RWPE2 (cell line): ENCODE results near the gene KL.

ENCODE experiments used
- ATAC-seq: fragments of 200-7000 bp; cut with Tn5 transposase; 3 replicates; pipeline ENCODE4 v1.9.1; 2021; ENCODE audit warnings: low read depth
- DNase-seq: peaks from one replicate; pipeline ENCODE4 v3.0.0-alpha.2; 2020; ENCODE audit warnings: low spot score
- H3K27ac ChIP-seq: fragments of 450-650 bp; 2 replicates; pipeline ENCODE4 v1.5.1; 2017; ENCODE audit warnings: mild to moderate bottlenecking; ENCODE audit not compliant: poor library complexity, severe bottlenecking
- H3K27me3 ChIP-seq: fragments of 250-450 bp; sonication (Bioruptor Pico); 2 replicates; pipeline ENCODE4 v1.5.1; 2021; ENCODE audit warnings: mild to moderate bottlenecking, moderate library complexity; ENCODE audit not compliant: insufficient read depth, poor library complexity, severe bottlenecking
- H3K36me3 ChIP-seq: fragments of 250-450 bp; sonication (Bioruptor Pico); 2 replicates; pipeline ENCODE4 v1.5.1; 2020; ENCODE audit warnings: low read depth, mild to moderate bottlenecking, moderate library complexity
- H3K4me1 ChIP-seq: fragments of 250-450 bp; sonication (Bioruptor Pico); 2 replicates; pipeline ENCODE4 v1.5.1; 2021; ENCODE audit warnings: mild to moderate bottlenecking, moderate library complexity; ENCODE audit not compliant: insufficient read depth, poor library complexity, severe bottlenecking
- H3K4me3 ChIP-seq: fragments of 250-450 bp; sonication (Bioruptor Pico); 2 replicates; pipeline ENCODE4 v1.5.1; 2021; ENCODE audit warnings: mild to moderate bottlenecking, moderate library complexity; ENCODE audit not compliant: severe bottlenecking
- H3K9me3 ChIP-seq: fragments of 250-450 bp; sonication (Bioruptor Pico); 2 replicates; pipeline ENCODE4 v1.5.1; 2021; ENCODE audit warnings: mild to moderate bottlenecking, moderate library complexity; ENCODE audit not compliant: severe bottlenecking
- TF ChIP-seq, protein P1 (sequence below): fragments of 450-650 bp; IDR thresholded peaks from one replicate; pipeline ENCODE4 v1.5.1; 2017; ENCODE audit warnings: mild to moderate bottlenecking, moderate library complexity; ENCODE audit not compliant: poor library complexity, severe bottlenecking

The KL gene

DNA sequence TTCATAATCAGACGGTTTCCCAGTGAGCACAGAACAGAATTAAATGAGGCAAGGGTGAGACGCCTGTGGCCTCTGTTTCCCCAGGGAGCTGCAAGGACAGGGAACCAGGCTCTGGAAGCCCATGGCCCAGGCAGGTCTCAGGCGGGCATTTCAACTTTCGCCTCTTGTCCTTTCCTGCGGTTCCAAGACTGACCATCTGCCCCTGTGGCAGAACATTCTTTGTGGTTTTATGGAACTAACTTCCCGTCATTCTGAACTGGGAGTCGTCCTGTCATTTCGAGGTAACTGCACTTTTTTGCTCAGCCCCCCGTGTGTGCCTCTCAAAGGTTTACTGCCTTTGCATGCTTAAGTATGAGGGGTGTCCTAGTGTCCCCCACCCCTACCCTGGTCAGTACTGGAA, 70.9 kb downstream of the KL start:
- ATAC-seq, result no peak
- Histone ChIP-seq H3K4me3 (no peak overlapping the region), H3K27me3 (no peaks in the 10 kb centered on the region), H3K4me1 (peaks cover 12% of the 10 kb centered on the region), H3K9me3 (no peaks in the 10 kb centered on the region), H3K27ac (no peak overlapping the region), H3K36me3 (no peaks in the 10 kb centered on the region)
- TF ChIP-seq, protein P1, sequence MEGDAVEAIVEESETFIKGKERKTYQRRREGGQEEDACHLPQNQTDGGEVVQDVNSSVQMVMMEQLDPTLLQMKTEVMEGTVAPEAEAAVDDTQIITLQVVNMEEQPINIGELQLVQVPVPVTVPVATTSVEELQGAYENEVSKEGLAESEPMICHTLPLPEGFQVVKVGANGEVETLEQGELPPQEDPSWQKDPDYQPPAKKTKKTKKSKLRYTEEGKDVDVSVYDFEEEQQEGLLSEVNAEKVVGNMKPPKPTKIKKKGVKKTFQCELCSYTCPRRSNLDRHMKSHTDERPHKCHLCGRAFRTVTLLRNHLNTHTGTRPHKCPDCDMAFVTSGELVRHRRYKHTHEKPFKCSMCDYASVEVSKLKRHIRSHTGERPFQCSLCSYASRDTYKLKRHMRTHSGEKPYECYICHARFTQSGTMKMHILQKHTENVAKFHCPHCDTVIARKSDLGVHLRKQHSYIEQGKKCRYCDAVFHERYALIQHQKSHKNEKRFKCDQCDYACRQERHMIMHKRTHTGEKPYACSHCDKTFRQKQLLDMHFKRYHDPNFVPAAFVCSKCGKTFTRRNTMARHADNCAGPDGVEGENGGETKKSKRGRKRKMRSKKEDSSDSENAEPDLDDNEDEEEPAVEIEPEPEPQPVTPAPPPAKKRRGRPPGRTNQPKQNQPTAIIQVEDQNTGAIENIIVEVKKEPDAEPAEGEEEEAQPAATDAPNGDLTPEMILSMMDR, result no peak
- DNase-seq, result no peak

DNA sequence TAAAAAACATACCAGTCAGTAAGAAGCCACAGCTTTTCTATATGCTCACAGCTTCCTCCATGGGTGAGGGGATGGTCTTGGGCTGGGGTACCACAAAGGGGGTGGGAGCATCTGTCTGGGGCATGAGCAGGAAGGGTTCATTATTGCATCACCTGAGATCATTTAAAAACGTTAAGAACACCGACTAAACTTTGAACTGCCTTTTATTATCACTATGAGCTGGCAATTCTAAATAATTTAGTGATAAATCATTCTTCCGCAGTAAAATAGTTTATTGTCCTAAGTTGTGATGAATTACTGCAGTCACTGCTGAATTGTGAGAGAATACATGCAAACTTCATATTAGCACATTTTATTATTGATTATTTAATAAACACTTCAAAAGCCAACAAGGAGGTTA, 71.6 kb downstream of the KL start:
- no peak for ATAC-seq
- Histone ChIP-seq H3K27me3 (no peaks in the 10 kb centered on the region), H3K27ac (no peak overlapping the region), H3K4me1 (peaks cover 12% of the 10 kb centered on the region), H3K4me3 (no peak overlapping the region), H3K9me3 (no peaks in the 10 kb centered on the region), H3K36me3 (no peaks in the 10 kb centered on the region)
- DNase-seq, result no peak
- TF ChIP-seq, protein P1, result no peak

DNA sequence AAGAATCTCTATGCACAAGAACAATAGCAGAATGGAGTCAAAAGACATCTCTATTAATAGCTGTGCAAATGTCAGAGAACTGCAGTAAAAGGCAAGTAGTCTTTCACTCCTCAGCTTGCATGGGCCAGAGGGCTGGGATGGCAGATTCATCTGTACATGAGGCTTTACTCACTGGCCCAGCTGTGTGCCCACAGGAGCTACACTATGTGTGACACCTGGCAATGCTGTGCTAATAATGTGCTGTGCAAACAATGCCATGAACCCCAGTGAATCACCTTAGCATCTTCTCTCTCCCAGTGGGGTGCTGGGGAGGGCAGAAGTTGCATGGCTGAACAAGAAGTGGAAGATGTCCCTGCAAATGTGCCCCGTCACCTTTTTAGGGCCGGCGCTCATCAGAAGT, 73.1 kb downstream of the KL start:
- Histone ChIP-seq H3K4me1 (peaks cover 12% of the 10 kb centered on the region), H3K27ac (no peak overlapping the region), H3K27me3 (no peaks in the 10 kb centered on the region), H3K9me3 (no peaks in the 10 kb centered on the region), H3K36me3 (no peaks in the 10 kb centered on the region), H3K4me3 (no peak overlapping the region)
- ATAC-seq (no peak), DNase-seq (no peak)
- TF ChIP-seq, protein P1, result no peak

GRCh38 chr13:33090755-33091414, 74.7 kb downstream of the KL start:
- Histone ChIP-seq H3K4me3 (no peak overlapping the region), H3K4me1 (peaks cover 12% of the 10 kb centered on the region), H3K9me3 (no peaks in the 10 kb centered on the region), H3K27ac (no peak overlapping the region), H3K36me3 (no peaks in the 10 kb centered on the region), H3K27me3 (no peaks in the 10 kb centered on the region)
- DNase-seq (no peak), ATAC-seq (no peak)
- TF ChIP-seq, protein P1, result no peak

DNA sequence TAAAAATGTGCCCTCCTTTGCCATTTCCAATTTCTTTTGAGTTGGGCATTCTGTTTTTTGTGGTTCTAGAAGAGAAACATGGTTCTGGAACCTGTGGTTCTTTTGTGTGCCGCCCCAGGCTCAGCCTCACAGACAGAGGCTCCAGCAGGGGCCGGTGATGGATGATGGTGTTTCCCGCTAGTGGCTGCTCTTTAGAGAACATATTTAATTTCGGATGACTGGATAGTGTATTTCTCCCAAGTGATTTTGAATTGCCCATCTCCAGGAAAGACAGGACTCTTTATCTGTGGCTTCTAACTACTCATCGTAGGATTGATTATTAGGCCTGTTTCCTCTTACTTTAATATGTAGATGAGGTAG, 75.2 kb downstream of the KL start:
- TF ChIP-seq, protein P1, result no peak
- ATAC-seq, result no peak

More for the DNA sequence above, 75.2 kb downstream of the KL start:
- no peak overlapping the region for H3K27ac ChIP-seq
- no peaks in the 10 kb centered on the region for H3K27me3 ChIP-seq
- no peaks in the 10 kb centered on the region for H3K9me3 ChIP-seq
- peaks cover 12% of the 10 kb centered on the region for H3K4me1 ChIP-seq
- no peak for DNase-seq
- no peak overlapping the region for H3K4me3 ChIP-seq
- H3K36me3 ChIP-seq, result no peaks in the 10 kb centered on the region
